ENCODE data around the gene CDHR5. TPM values are rescaled to one million over a fixed set of nuclear protein-coding genes. Genes with fewer than 3 reads are reported as not detected.
A peak's percentile ranks its signal among the peaks of the same experiment; 100 is the strongest.

Gene CDHR5
- total RNA-seq, 2 donors from 2014 or later, result not detected

DNA sequence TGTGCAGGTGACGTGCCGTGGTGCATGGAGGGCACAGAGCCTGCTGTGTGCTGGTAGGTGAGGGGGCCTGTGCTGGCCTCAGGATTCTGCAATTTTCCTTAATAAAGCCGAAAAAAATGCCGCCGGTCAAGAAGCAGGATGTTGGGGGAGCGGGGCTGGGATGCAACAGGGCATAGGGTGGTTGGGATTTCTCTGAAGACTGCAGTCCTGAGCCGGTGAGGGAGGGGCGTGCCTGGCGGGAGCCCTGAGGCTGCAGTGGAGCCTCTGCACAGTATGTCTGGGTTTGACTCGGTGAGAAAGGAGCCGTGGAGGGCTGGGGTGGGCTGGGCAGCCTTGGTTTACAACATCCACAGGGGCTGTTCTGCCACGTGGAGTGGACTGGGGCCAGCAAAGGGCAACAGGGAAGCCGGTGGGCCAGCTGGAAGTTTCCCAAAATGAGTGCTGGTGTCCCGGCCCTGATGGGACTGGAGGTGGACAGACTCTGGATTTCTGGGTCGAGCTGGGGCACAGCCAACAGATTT lies 1.3 kb downstream of the CDHR5 start:
- H3K4me1 Mint-ChIP-seq, result peaks cover 10% of the 10 kb centered on the region
- no peak overlapping the region for H3K4me3 Mint-ChIP-seq
- peaks cover 9% of the 10 kb centered on the region for H3K27me3 Mint-ChIP-seq
- no peak overlapping the region for H3K27ac Mint-ChIP-seq
- ATAC-seq (replicated peaks), result no peak
- H3K9me3 Mint-ChIP-seq, result no peaks in the 10 kb centered on the region
- peaks cover 13% of the 10 kb centered on the region for H3K36me3 Mint-ChIP-seq (ENCODE audit: low read depth)

DNA sequence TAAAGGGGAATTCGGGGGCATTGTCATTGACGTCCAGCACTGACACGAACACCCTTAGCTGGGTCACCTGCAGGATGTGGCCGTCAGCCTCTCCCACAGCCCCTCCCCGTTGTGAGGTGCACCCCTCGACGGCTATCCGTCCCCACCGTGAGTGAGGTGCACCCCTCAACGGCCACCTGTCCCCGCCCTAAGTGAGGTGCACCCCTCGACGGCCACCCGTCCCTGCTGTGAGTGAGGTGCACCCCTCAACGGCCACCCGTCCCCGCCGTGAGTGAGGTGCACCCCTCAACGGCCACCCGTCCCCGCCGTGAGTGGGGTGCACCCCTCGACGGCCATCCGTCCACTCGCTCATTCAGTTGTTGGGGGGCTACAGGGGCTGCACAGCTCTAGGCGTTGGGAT lies 2.9 kb downstream of the CDHR5 start:
- no peak overlapping the region for H3K27ac Mint-ChIP-seq
- no peaks in the 10 kb centered on the region for H3K27me3 Mint-ChIP-seq
- H3K4me1 Mint-ChIP-seq, result no peaks in the 10 kb centered on the region
- no peak overlapping the region for H3K4me3 Mint-ChIP-seq
- H3K36me3 Mint-ChIP-seq (ENCODE audit: low read depth), result peaks cover 5% of the 10 kb centered on the region
- no peaks in the 10 kb centered on the region for H3K9me3 Mint-ChIP-seq
- no peak for ATAC-seq (replicated peaks)

DNA sequence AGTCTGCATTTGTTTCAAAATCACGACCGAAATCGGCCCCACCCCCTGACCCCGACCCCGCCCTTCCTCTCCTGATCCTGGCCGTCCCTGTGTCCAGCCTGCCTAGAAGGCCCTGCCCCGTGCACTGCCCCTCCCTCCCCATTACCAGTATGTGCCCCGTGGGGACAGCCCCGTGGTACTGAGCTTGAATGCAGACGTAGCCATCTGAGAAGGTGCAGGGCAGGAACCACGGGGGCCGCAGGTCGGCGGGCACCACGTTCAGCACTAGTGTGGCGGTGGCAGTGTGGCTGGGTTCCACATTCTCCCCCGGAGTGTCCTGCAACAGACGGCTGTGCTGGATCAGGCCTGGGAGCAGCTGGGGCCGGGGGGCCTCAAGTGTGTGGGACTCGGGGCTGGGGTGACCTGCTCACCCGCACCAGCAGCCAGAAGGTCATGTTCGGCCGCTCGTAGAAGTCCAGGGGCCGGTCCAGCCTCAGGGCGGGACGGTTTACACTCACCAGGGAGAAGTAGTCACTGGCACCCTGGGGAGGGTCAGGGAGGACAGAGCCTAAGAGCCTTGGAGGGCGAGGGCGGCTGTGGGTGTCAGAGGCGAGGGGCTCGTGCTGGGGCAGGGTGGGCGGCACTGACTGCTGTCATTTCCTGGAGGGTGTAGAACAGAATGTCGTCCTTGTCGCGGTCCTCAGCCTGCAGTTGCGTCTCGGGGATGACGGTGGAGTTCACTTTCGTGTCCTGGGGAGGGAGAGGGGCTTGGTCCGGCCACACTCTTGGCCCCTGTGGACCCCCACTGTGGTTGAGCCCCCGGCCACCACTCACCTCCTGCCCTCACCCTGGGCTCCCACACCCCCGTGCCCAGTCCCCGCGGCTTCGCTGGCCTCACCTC lies 3.6 kb downstream of the CDHR5 start:
- Mint-ChIP-seq H3K27me3 (no peaks in the 10 kb centered on the region), H3K4me1 (no peaks in the 10 kb centered on the region), H3K4me3 (no peak overlapping the region), H3K36me3 (ENCODE audit: low read depth) (peaks cover 5% of the 10 kb centered on the region), H3K27ac (no peak overlapping the region), H3K9me3 (no peaks in the 10 kb centered on the region)
- no peak for ATAC-seq (replicated peaks)

DNA sequence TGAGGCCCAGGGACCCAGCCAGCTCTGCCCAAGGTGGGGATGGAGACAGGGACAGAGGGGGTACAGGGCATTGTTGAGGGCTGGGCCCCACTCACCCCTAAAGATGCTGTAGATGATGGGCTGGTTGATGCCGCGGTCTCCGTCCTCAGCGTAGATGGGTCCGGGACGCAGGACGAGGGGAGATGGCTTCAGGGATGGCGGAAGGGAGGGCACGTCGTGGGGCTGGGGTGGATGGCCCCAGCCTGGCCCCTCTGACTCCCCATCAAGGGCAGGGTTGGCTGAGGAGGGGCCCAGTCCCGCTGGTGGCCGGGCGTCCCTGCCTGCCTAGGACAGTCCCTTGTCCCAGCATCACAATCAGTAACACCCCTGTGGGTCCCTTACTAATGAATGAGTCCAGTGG lies 4.6 kb downstream of the CDHR5 start:
- peaks cover 5% of the 10 kb centered on the region for H3K36me3 Mint-ChIP-seq (ENCODE audit: low read depth)
- H3K9me3 Mint-ChIP-seq, result no peaks in the 10 kb centered on the region
- no peak overlapping the region for H3K4me3 Mint-ChIP-seq
- no peaks in the 10 kb centered on the region for H3K4me1 Mint-ChIP-seq
- no peak for ATAC-seq (replicated peaks)
- no peak overlapping the region for H3K27ac Mint-ChIP-seq
- no peaks in the 10 kb centered on the region for H3K27me3 Mint-ChIP-seq

DNA sequence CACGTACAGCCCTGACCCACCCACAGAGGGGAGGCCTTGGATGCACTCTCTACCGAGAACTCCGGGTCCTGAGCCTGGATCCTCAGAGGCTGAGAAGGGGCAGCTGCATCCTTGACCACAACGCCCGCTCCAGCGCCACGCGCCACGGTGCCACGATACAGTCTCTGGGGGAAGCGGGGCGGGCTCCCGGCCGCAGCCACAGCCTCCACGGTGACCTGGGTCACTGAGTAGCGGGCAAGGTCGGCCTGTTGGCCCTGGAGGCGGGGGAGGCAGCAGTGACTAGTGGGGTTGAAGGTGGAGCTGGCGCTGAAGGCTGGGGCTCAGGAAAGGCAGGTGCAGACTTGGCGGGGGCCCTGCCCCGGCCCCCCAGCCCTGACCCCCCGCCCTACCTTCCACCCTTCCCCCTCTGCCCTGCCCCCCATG lies 5.1 kb downstream of the CDHR5 start:
- H3K36me3 Mint-ChIP-seq (ENCODE audit: low read depth), result peaks cover 5% of the 10 kb centered on the region
- ATAC-seq (replicated peaks), result no peak
- H3K27ac Mint-ChIP-seq, result no peak overlapping the region
- H3K9me3 Mint-ChIP-seq, result no peaks in the 10 kb centered on the region
- H3K4me1 Mint-ChIP-seq, result no peaks in the 10 kb centered on the region
- H3K27me3 Mint-ChIP-seq, result no peaks in the 10 kb centered on the region
- H3K4me3 Mint-ChIP-seq, result no peak overlapping the region

DNA sequence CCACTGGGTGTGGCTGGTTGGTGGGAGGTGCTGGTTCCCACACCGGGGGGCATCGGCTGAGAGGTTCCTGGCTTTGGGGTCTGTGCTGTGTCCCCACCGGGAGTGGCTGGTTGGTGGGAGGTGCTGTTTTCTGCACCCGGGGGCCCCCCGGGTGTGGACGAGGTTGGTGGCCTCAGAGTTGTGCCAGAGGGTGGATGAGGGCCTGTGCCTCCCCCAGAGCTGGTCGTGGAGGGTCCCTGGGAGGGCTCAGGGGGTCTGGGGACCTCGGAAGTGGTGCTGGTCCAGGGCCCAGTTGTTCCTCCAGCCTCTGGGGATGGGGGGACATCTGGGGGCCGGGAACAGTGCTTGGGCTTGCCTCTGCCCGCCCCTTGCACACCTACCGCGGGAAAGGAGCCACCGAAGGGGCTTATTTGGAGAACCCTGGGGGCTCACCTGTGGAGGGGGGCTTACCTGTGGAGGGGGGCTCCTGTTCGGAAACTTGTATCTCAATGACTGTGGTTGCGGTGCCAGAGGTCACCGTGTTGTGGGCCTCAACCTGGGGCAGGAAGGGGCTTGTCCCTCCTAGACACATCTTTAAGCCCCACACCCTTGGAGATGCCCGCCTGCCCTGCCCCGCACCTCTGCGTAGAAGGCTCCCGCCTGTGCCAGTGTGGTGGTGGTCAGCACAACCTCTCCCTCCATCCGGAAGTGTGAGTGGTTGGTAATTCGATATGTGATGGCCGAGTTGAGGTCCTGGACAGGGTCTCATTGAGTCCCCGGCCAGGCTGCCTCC lies 5.7 kb downstream of the CDHR5 start:
- Mint-ChIP-seq H3K36me3 (ENCODE audit: low read depth) (peaks cover 5% of the 10 kb centered on the region), H3K27me3 (no peaks in the 10 kb centered on the region), H3K27ac (no peak overlapping the region), H3K4me3 (no peak overlapping the region), H3K9me3 (no peaks in the 10 kb centered on the region), H3K4me1 (no peaks in the 10 kb centered on the region)
- ATAC-seq (replicated peaks), result no peak

DNA sequence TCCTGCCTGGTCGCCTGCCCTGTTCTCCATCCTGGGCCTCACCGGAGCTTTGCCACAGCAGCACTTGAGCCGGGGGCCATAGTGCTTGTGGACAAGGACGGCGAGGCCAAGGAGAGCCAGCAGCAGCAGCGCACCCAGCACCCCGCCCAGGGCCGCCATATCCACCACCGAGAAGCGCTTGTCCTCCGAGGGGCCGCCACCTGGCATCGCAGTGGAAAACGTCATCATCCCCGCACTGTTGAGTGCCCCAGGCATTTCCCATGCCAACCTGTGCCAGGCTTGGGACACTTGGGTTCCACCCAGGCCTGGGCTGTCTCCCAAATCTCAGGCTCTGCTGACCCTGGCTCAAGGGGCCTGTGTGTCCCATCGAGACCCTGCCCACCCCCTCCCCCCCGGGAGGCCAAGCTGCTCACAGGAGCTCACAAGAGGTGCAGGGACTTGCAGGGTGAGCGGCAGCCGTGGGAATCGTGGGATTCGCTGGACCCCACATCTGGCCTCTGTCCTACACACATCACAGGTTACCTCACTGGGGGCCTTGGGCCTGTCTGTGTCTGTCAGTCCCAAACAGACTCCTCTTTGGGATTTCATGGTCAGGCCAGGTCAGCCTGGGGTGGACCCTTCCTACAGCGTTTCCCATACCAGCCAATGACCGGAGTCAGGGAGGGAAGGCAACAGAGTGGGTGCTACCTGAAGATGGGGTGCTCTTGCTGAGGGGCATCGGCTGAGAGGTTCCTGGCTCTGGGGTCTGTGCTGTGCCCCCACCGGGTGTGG lies 6.7 kb downstream of the CDHR5 start:
- Mint-ChIP-seq H3K9me3 (no peaks in the 10 kb centered on the region), H3K27me3 (no peaks in the 10 kb centered on the region), H3K36me3 (ENCODE audit: low read depth) (peaks cover 2% of the 10 kb centered on the region), H3K4me3 (no peak overlapping the region), H3K27ac (no peak overlapping the region), H3K4me1 (no peaks in the 10 kb centered on the region)
- ATAC-seq (replicated peaks), result no peak

DNA sequence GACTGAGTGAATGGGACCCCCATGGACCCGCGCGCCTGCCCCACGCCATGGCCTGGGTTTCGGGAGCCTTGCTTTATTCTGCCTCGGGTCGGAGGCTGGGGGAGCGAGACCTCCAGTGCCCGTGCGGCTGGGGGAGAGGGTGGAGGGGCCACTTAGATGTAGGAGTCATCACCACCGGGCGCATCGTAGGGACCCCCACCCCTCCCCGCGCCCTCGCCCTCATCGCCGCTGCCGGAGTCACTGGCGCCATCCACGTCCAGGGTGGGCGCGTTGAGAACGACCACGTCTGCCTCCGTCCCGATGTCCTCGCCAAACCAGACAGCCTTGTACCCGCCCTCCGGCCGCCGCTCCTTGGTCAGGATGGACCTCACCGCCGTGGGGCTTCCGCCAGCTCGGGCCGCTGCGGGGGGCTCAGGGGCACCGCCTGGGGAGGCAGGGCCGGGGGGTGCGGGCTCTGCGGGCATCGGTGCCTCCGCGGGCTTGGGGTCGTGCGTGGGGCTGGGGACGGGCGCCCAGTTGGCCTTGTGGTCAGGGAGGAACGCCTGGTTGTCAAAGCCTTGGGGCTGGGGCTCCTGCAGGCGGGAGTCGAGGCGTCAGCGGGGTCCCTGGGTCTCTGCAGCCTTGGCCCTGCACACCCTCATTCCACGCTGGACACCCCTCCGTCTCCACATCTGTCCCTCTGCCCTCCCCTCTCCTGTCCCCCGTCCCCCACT lies 7.4 kb downstream of the CDHR5 start:
- no peaks in the 10 kb centered on the region for H3K4me1 Mint-ChIP-seq
- H3K36me3 Mint-ChIP-seq (ENCODE audit: low read depth), result peaks cover 2% of the 10 kb centered on the region
- no peak overlapping the region for H3K4me3 Mint-ChIP-seq
- no peaks in the 10 kb centered on the region for H3K27me3 Mint-ChIP-seq
- ATAC-seq (replicated peaks), result no peak
- H3K9me3 Mint-ChIP-seq, result no peaks in the 10 kb centered on the region
- no peak overlapping the region for H3K27ac Mint-ChIP-seq

DNA sequence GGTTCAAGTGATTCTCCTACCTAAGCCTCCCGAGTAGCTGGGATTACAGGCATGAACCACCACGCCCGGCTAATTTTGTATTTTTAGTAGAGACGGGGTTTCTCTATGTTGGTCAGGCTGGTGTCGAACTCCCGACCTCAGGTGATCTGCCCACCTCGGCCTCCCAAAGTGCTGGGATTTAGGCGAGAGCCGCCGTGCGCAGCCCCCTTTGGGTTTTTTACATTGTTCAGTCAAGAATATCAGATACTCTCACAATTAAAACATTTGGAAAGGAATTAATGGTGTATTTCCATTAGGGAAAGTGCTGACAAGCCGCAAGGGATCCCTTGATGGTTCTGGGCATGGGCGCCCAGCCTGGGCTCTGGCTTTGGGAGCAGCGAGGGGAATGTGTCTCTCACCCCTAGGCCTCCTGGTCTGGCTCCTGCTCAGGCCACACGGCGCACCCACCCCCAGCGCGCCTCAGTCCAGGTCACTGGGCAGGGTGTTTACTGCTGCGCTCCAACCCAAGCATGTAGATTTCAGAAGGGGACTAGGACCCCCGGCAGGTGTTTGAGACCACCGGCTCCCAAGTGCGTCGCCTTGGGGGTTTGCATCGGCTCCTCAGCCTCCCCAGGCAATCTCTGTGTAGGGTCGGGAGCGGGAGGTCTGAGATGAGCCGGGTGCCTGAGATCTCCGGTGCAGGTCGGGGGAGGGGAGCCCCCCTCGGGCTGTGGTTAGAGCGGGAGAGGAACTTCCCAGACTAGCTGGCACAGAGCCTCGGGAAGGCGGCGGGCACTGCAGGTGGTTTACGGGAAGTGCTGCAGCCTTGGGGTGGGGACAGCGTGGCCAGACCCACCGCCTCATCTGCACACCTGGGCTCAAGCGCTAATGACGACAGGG lies 8.2 kb downstream of the CDHR5 start:
- ATAC-seq (replicated peaks), result no peak
- Mint-ChIP-seq H3K4me1 (no peaks in the 10 kb centered on the region), H3K36me3 (ENCODE audit: low read depth) (peaks cover 10% of the 10 kb centered on the region), H3K9me3 (no peaks in the 10 kb centered on the region), H3K4me3 (peak overlapping the region; percentile 75), H3K27me3 (no peaks in the 10 kb centered on the region), H3K27ac (peak overlapping the region; percentile 63)

DNA sequence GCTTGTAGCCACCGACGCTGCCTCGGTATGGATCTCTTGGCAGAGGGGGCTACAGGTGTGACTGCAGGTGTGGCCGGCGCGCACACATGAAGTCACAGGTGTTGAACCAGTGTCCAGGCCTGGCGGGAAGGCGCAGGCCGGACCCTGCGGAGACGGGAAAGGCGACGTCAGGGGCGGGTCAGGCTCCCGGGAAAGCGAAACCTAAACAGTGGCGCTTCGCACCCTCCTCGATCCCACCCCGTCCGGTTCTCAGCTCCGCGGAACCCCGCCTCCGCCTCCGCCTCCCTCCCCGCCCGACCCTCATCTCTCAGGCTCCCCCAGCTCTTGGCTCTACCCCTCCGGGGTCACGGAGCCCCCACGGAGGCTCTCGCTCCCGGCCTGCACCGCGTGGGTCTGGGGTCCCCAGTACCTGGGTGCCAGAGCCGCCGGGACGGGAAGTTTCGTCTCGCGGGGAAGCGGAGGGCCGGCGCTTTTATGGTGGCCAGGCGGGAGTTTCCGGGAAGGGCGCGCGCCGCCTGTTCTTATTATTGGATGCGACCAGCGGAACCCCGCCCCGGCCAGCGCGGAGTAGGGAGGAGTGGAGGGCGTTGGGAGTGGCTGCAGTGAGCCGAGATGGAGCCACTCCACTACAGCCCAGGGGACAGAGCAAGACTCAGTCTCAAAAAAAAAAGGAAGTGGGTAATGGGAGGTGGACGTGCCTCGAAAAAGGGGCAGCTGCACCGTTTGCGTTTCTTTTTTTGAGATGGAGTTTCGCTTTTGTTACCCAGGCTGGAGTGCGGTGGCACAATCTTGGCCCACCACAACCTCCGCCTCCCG lies 9.0 kb downstream of the CDHR5 start, which contains the start of gene IRF7:
IRF7 (minus strand) TSS at position 447 of the 816 bp plus-strand sequence. CDS start 586 bp downstream, outside the sequence.
- ATAC-seq (replicated peaks), result peak; percentile 93
- Mint-ChIP-seq H3K4me3 (peak within 1 kb of the TSS; percentile 75), H3K4me1 (no peaks in the 10 kb centered on the region), H3K27me3 (no peaks in the 10 kb centered on the region), H3K9me3 (no peaks in the 10 kb centered on the region), H3K36me3 (ENCODE audit: low read depth) (peaks cover 14% of the 10 kb centered on the region), H3K27ac (peak within 1 kb of the TSS; percentile 63)

DNA sequence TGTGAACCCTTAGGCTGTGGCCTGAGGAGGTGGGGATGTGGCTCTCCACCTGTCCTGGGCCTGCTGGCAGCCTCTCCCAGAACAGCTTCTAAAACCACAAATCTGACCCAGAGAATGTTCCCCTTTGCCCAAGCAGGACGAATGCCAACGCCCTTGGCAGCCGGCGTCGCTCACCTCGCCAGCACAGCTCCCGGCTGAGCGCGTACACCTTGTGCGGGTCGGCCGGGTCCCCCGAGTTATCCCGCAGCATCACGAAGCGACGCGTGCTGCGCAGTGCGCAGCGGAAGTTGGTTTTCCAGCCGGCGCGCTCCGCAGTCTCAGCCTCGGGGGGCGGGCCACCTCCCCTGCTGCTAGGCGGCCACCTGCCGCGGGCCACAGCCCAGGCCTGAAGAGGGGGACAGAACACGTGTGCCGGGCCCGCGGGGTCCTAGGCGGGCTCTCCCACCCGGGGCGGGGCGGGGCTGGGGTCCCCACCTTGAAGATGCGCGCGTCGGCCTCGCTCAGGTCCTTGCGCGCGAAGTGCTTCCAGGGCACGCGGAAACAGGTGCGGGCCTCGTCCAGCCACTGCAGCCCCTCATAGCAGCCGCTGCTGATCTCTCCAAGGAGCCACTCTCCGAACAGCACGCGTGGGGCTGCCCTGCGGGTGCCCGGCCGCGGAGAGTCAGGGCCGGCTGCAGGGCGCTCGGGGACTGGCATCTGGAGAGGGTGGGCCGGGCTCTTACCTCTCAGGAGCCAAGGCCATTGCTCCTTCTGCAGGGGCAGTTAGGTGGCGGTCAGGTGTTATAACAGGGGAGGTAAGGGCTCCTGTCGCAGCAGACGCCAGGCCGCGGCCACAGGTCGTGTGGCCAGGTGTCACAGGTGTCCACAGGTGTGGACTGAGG lies 9.9 kb downstream of the CDHR5 start:
- Mint-ChIP-seq H3K4me1 (no peaks in the 10 kb centered on the region), H3K4me3 (peak overlapping the region; percentile 75), H3K36me3 (ENCODE audit: low read depth) (peaks cover 18% of the 10 kb centered on the region), H3K9me3 (no peaks in the 10 kb centered on the region), H3K27me3 (no peaks in the 10 kb centered on the region), H3K27ac (peak overlapping the region; percentile 63)
- ATAC-seq (replicated peaks), result no peak
